H9 (cell line): ENCODE measurements around the gene CDH18. TPM values are rescaled to one million over a fixed set of nuclear protein-coding genes. Genes with fewer than 3 reads are reported as not detected.

Source experiments
- DNase-seq: peaks from one replicate; pipeline ENCODE4 v3.0.0-alpha.2; 2017
- H2AFZ ChIP-seq: one replicate; pipeline ENCODE4 v1.6.1; 2013; ENCODE audit warnings: mild to moderate bottlenecking, low read length, control low read depth, moderate library complexity
- H2AK5ac ChIP-seq: 2 replicates; pipeline ENCODE4 v1.6.1; 2013; ENCODE audit warnings: low read length, control low read depth, mixed read lengths; ENCODE audit not compliant: insufficient read length
- H2BK120ac ChIP-seq: one replicate; pipeline ENCODE4 v1.6.1; 2013; ENCODE audit warnings: low read depth, mild to moderate bottlenecking, low read length, control low read depth, inconsistent platforms; ENCODE audit not compliant: poor library complexity, severe bottlenecking
- H2BK12ac ChIP-seq: 2 replicates; pipeline ENCODE4 v1.6.1; 2013; ENCODE audit warnings: low read length, control low read depth, mixed read lengths, low read depth; ENCODE audit not compliant: insufficient read length
- H2BK15ac ChIP-seq: 2 replicates; pipeline ENCODE4 v1.6.1; 2013; ENCODE audit warnings: low read depth, low read length, control low read depth
- H2BK20ac ChIP-seq: one replicate; pipeline ENCODE4 v1.6.1; 2013; ENCODE audit warnings: low read depth, mild to moderate bottlenecking, low read length, control low read depth, inconsistent platforms; ENCODE audit not compliant: poor library complexity, severe bottlenecking
- H2BK5ac ChIP-seq: 2 replicates; pipeline ENCODE4 v1.6.1; 2013; ENCODE audit warnings: low read length, control low read depth, mixed read lengths; ENCODE audit not compliant: insufficient read length
- H3K14ac ChIP-seq: 2 replicates; pipeline ENCODE4 v1.6.1; 2013; ENCODE audit warnings: low read length, control low read depth; ENCODE audit not compliant: insufficient read depth
- H3K18ac ChIP-seq: 2 replicates; pipeline ENCODE4 v1.6.1; 2013; ENCODE audit warnings: low read depth, mild to moderate bottlenecking, mixed read lengths, low read length, control low read depth; ENCODE audit not compliant: insufficient read length
- H3K23ac ChIP-seq: 2 replicates; pipeline ENCODE4 v1.6.1; 2013; ENCODE audit warnings: low read length, control low read depth, mixed read lengths, low read depth; ENCODE audit not compliant: insufficient read length
- H3K23me2 ChIP-seq: 2 replicates; pipeline ENCODE4 v1.6.1; 2013; ENCODE audit warnings: low read depth, mild to moderate bottlenecking, mixed read lengths, low read length, control low read depth; ENCODE audit not compliant: insufficient read length, poor library complexity, severe bottlenecking
- H3K27ac ChIP-seq: 2 replicates; pipeline ENCODE4 v1.5.1; 2013; ENCODE audit warnings: low read length, control low read depth, mixed read lengths, low read depth; ENCODE audit not compliant: insufficient read length
- H3K27me3 ChIP-seq: 2 replicates; pipeline ENCODE4 v1.6.1; 2013; ENCODE audit warnings: low read length, control low read depth, inconsistent platforms; ENCODE audit not compliant: insufficient read depth
- H3K4ac ChIP-seq: 2 replicates; pipeline ENCODE4 v1.6.1; 2013; ENCODE audit warnings: low read depth, mild to moderate bottlenecking, control low read depth, inconsistent platforms, low read length, moderate library complexity
- H3K4me1 ChIP-seq: 2 replicates; pipeline ENCODE4 v1.6.1; 2013; ENCODE audit warnings: low read length, control low read depth, inconsistent platforms; ENCODE audit not compliant: insufficient read depth
- H3K4me2 ChIP-seq: 2 replicates; pipeline ENCODE4 v1.6.1; 2013; ENCODE audit warnings: low read length, control low read depth, mixed read lengths; ENCODE audit not compliant: insufficient read length, insufficient read depth
- H3K56ac ChIP-seq: 2 replicates; pipeline ENCODE4 v1.6.1; 2013; ENCODE audit warnings: low read depth, mild to moderate bottlenecking, mixed read lengths, low read length, control low read depth; ENCODE audit not compliant: insufficient read length
- H3K79me1 ChIP-seq: 2 replicates; pipeline ENCODE4 v1.6.1; 2013; ENCODE audit warnings: low read depth, mild to moderate bottlenecking, moderate library complexity, low read length, control low read depth, inconsistent platforms; ENCODE audit not compliant: insufficient read depth, poor library complexity, severe bottlenecking
- H3K79me2 ChIP-seq: 2 replicates; pipeline ENCODE4 v1.6.1; 2013; ENCODE audit warnings: low read length, control low read depth, inconsistent platforms; ENCODE audit not compliant: insufficient read depth
- H3K9ac ChIP-seq: 2 replicates; pipeline ENCODE4 v1.6.1; 2013; ENCODE audit warnings: low read length, control low read depth, mixed read lengths; ENCODE audit not compliant: insufficient read length; ENCODE audit errors: extremely low read depth
- H3K9me3 ChIP-seq: one replicate; pipeline ENCODE4 v1.6.1; 2013; ENCODE audit warnings: low read depth, low read length, inconsistent platforms; ENCODE audit not compliant: control insufficient read depth
- H3T11ph ChIP-seq: one replicate; pipeline ENCODE4 v1.6.1; 2013; ENCODE audit warnings: mild to moderate bottlenecking, low read length, control low read depth, inconsistent platforms
- H4K20me1 ChIP-seq: one replicate; pipeline ENCODE4 v1.6.1; 2013; ENCODE audit not compliant: control insufficient read depth, insufficient read length, insufficient read depth
- H4K5ac ChIP-seq: 2 replicates; pipeline ENCODE4 v1.6.1; 2013; ENCODE audit warnings: low read depth, mild to moderate bottlenecking, mixed read lengths, low read length, control low read depth; ENCODE audit not compliant: insufficient read length
- H4K8ac ChIP-seq: replicated peaks from 2 replicates; pipeline ENCODE4 v1.6.1; 2013; ENCODE audit warnings: low read length, control low read depth, mixed read lengths, low read depth; ENCODE audit not compliant: insufficient read length
- H4K91ac ChIP-seq: 2 replicates; pipeline ENCODE4 v1.6.1; 2013; ENCODE audit warnings: low read depth, mild to moderate bottlenecking, moderate library complexity, mixed read lengths, low read length, control low read depth; ENCODE audit not compliant: insufficient read length
- H3K27ac Mint-ChIP-seq, 3 experiments: 2 replicates in 2 of 3; 3 replicates in 1 of 3; pipeline ENCODE4 v1.8.0; 2020 to 2021; ENCODE audit warnings: mixed read lengths in 3 of 3, mild to moderate bottlenecking in 1 of 3, moderate library complexity in 1 of 3
- H3K27me3 Mint-ChIP-seq: 2 replicates; pipeline ENCODE4 v1.8.0; 2021; ENCODE audit warnings: low read depth, mild to moderate bottlenecking, moderate library complexity, mixed read lengths
- H3K36me3 Mint-ChIP-seq, 3 experiments: 2 replicates in 2 of 3; 3 replicates in 1 of 3; pipeline ENCODE4 v1.8.0; 2020 to 2021; ENCODE audit warnings: low read depth in 3 of 3, mixed read lengths in 3 of 3; ENCODE audit not compliant: insufficient read depth in 1 of 3
- H3K4me1 Mint-ChIP-seq, 2 experiments: 2 replicates each; pipeline ENCODE4 v1.8.0; 2020; ENCODE audit warnings: mixed read lengths in 2 of 2
- H3K4me3 Mint-ChIP-seq, 2 experiments: 2 replicates in 1 of 2; 3 replicates in 1 of 2; pipeline ENCODE4 v1.8.0; 2020 to 2021; ENCODE audit warnings: mild to moderate bottlenecking in 2 of 2, mixed read lengths in 2 of 2, moderate library complexity in 1 of 2
- H3K9me3 Mint-ChIP-seq, 2 experiments: 2 replicates in 1 of 2; 3 replicates in 1 of 2; pipeline ENCODE4 v1.8.0; 2020; ENCODE audit warnings: mild to moderate bottlenecking in 2 of 2, mixed read lengths in 2 of 2, moderate library complexity in 1 of 2
- WGBS: extraction: QIAGEN DNeasy Blood & Tissue Kit; methylation state at CpG from one replicate; pipeline ENCODE4 v1.1.7; 2013; ENCODE audit warnings: missing lambda C conversion rate, low lambda C conversion rate, mixed read lengths; ENCODE audit not compliant: insufficient read length; ENCODE audit errors: extremely low coverage; 5-methylcytosine and 5-hydroxymethylcytosine counted together
- total RNA-seq: library from RNA; stranded (reverse); gene quantifications from 2 replicates; pipeline ENCODE4 v1.2.1, GENCODE V29; 2021
- TF ChIP-seq, protein P1 (sequence below): fragments of 200-600 bp; sonication (generic); conservative IDR thresholded peaks from 3 replicates; pipeline ENCODE4 v1.8.0; 2021; ENCODE audit warnings: antibody characterized with exemption, mild to moderate bottlenecking

The CDH18 gene
- total RNA-seq, 1 experiment from 2014 or later = not detected

GRCh38 chr5:19568004-19568403, 420.0 kb downstream of the CDH18 start:
- H3K4me3 Mint-ChIP-seq = no peak overlapping the region
- H3K36me3 Mint-ChIP-seq = no peaks in the 10 kb centered on the region
- no peaks in the 10 kb centered on the region for H4K20me1 ChIP-seq
- no peak overlapping the region for H2BK12ac ChIP-seq
- H2BK5ac ChIP-seq = no peak overlapping the region
- DNase-seq = no peak
- no peaks in the 10 kb centered on the region for H3K4me1 ChIP-seq
- no peak overlapping the region for H3K18ac ChIP-seq
- no peaks in the 10 kb centered on the region for H3K9me3 Mint-ChIP-seq
- H4K91ac ChIP-seq = no peak overlapping the region
- no peaks in the 10 kb centered on the region for H3K79me2 ChIP-seq
- H2AK5ac ChIP-seq = no peak overlapping the region
- H3K27ac Mint-ChIP-seq = no peak overlapping the region
- H3K56ac ChIP-seq = no peak overlapping the region
- no peak overlapping the region for H2BK120ac ChIP-seq
- no peak overlapping the region for H4K8ac ChIP-seq
- no peak overlapping the region for H3K9ac ChIP-seq
- H3K14ac ChIP-seq = no peak overlapping the region
- no peak overlapping the region for H3K4me2 ChIP-seq
- WGBS = no CpG with 5 or more reads among the region's 2 CpGs
- H3K4ac ChIP-seq = no peak overlapping the region
- TF ChIP-seq, protein P1, sequence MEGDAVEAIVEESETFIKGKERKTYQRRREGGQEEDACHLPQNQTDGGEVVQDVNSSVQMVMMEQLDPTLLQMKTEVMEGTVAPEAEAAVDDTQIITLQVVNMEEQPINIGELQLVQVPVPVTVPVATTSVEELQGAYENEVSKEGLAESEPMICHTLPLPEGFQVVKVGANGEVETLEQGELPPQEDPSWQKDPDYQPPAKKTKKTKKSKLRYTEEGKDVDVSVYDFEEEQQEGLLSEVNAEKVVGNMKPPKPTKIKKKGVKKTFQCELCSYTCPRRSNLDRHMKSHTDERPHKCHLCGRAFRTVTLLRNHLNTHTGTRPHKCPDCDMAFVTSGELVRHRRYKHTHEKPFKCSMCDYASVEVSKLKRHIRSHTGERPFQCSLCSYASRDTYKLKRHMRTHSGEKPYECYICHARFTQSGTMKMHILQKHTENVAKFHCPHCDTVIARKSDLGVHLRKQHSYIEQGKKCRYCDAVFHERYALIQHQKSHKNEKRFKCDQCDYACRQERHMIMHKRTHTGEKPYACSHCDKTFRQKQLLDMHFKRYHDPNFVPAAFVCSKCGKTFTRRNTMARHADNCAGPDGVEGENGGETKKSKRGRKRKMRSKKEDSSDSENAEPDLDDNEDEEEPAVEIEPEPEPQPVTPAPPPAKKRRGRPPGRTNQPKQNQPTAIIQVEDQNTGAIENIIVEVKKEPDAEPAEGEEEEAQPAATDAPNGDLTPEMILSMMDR = no peak; the same call in 2 of the 3 replicates
- H2BK15ac ChIP-seq = no peak overlapping the region
- no peaks in the 10 kb centered on the region for H3K4me1 Mint-ChIP-seq
- H3K23me2 ChIP-seq = no peaks in the 10 kb centered on the region
- H2AFZ ChIP-seq = no peak overlapping the region
- no peak overlapping the region for H2BK20ac ChIP-seq
- H3T11ph ChIP-seq = no peak overlapping the region
- H3K79me1 ChIP-seq = no peaks in the 10 kb centered on the region
- no peak overlapping the region for H4K5ac ChIP-seq
- H3K27me3 Mint-ChIP-seq = no peaks in the 10 kb centered on the region
- H3K27ac ChIP-seq = no peak overlapping the region
- H3K27me3 ChIP-seq = no peaks in the 10 kb centered on the region
- no peaks in the 10 kb centered on the region for H3K9me3 ChIP-seq
- H3K23ac ChIP-seq = no peak overlapping the region
